ENCODE measurements around the gene ANKFN1.

ANKFN1 gene

DNA sequence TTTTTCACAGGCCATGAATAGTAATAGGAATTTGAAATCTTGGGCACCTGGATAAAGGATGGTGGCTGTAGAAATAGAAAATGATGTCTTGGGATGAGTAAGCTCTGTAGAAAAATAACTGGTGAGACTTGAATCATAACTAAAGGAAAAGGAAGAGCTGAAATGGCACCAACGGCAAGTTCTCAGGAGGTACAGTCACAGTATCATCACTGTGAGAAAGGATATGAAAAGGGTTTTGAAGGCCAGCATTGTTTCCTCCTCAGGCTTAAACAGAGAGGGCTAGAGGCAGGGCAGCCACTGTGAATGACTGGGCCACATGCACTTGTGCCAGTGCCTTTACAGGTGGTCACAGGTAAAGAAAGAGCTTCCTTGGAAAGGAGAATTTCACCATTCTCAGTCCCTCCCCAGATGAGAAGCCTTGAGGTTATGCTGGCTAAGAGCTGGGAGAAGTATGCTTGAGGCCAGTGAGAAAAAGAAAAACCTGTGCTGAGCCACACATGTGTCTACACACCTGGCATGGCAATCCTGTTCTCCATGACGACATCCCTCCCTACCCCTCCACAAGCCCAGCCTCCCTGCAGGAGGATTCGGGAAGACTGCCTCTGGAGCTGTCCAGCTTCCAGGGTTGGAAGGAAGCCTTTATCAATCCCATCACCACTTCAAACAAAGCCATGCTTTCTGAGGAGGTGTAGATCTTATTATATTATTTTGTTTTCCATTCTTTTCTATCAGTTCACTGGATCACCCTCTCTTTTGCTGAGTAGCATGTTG is 3.8 kb upstream of the ANKFN1 start:
- Histone ChIP-seq H3K27me3 (ENCODE audit: insufficient read depth, low read length) (no peaks in the 10 kb centered on the region), H3K36me3 (ENCODE audit: insufficient read depth, low read length) (no peaks in the 10 kb centered on the region), H3K4me3 (ENCODE audit: low read length) (no peak overlapping the region), H3K27ac (ENCODE audit: low read depth, low read length) (no peak overlapping the region), H3K9me3 (ENCODE audit: insufficient read depth, low read depth, low read length) (no peaks in the 10 kb centered on the region; the same call in 1 of the 2 replicates), H3K9ac (ENCODE audit: low read depth, low read length) (no peak overlapping the region), H3K4me1 (ENCODE audit: insufficient read depth, low read length) (no peaks in the 10 kb centered on the region)
- WGBS, result 68% methylated on average over 3 of the region's 3 CpGs

DNA sequence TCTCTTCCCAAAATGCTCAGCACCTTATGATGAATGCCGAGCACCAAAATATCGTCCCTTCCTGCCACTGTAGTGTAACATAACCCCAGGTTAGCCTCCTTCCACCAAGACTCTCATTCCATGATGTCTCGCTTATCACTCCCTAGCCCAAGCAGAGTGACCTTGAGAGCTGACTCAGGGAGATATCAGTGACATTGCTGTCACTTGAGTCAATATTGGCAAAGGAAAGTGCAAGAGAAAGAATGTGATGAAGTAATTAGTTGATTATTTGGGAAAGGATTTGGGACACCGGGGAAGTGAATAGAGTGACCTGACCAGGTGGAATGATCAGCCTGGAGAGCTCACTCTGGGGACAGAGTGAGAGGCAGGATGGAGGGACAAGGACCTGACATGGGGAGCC is 2.6 kb upstream of the ANKFN1 start:
- H3K36me3 ChIP-seq (ENCODE audit: insufficient read depth, low read length), result no peaks in the 10 kb centered on the region
- H3K4me1 ChIP-seq (ENCODE audit: insufficient read depth, low read length), result no peaks in the 10 kb centered on the region
- WGBS, result 89% methylated on average over 4 of the region's 4 CpGs
- no peaks in the 10 kb centered on the region for H3K27me3 ChIP-seq (ENCODE audit: insufficient read depth, low read length)
- no peak overlapping the region for H3K9ac ChIP-seq (ENCODE audit: low read depth, low read length)
- no peak overlapping the region for H3K27ac ChIP-seq (ENCODE audit: low read depth, low read length)
- no peak overlapping the region for H3K4me3 ChIP-seq (ENCODE audit: low read length)
- no peaks in the 10 kb centered on the region; the same call in 1 of the 2 replicates for H3K9me3 ChIP-seq (ENCODE audit: insufficient read depth, low read depth, low read length)

DNA sequence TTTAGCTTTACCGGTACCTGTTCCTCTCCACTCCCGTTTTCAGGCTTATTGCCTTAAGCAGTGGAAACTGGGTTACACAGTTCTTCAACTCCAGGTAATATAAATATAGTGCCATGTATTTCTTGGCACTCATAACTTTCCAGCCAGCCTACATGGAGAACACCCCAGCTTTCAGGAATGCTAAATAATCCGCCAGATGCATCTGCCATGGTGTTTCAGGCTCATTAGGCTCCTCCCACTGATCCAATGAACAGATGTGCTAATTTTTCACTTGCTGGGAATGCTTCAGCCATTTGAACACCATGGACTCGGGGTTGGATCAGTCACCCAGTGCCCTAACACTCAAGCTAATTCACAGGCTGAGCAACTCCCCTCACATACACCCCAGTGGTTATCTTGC is 4.6 kb downstream of the ANKFN1 start:
- H3K4me1 ChIP-seq (ENCODE audit: insufficient read depth, low read length), result peaks cover 23% of the 10 kb centered on the region; the same call in 1 of the 2 replicates
- no peaks in the 10 kb centered on the region for H3K27me3 ChIP-seq (ENCODE audit: insufficient read depth, low read length)
- no peaks in the 10 kb centered on the region for H3K9me3 ChIP-seq (ENCODE audit: insufficient read depth, low read depth, low read length)
- H3K27ac ChIP-seq (ENCODE audit: low read depth, low read length), result no peak overlapping the region
- no peaks in the 10 kb centered on the region for H3K36me3 ChIP-seq (ENCODE audit: insufficient read depth, low read length)
- 91% methylated on average over 4 of the region's 4 CpGs for WGBS
- H3K9ac ChIP-seq (ENCODE audit: low read depth, low read length), result no peak overlapping the region
- no peak overlapping the region for H3K4me3 ChIP-seq (ENCODE audit: low read length)

DNA sequence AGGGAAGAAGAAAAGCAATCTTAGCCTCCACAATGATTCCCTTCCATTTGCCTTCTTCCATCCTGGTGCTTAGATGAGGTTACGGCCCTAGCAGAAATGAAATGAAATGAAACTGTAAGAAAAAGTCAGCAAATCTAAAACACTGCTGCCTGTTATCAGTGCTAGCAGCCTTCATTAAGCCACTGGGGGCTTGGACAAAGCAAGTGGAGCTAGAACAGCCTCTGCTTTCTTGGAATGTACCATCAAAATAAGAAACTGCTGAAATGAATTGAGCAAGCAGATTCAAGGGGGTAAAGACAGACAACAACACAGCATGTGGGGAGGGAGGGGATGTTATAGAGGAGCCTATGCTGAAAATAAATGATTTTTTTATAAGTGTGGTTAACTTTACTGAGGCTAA is 5.1 kb downstream of the ANKFN1 start:
- Histone ChIP-seq H3K36me3 (ENCODE audit: insufficient read depth, low read length) (no peaks in the 10 kb centered on the region), H3K9me3 (ENCODE audit: insufficient read depth, low read depth, low read length) (no peaks in the 10 kb centered on the region), H3K27me3 (ENCODE audit: insufficient read depth, low read length) (no peaks in the 10 kb centered on the region), H3K4me1 (ENCODE audit: insufficient read depth, low read length) (peaks cover 23% of the 10 kb centered on the region; the same call in 1 of the 2 replicates), H3K9ac (ENCODE audit: low read depth, low read length) (no peak overlapping the region), H3K4me3 (ENCODE audit: low read length) (no peak overlapping the region), H3K27ac (ENCODE audit: low read depth, low read length) (no peak overlapping the region)
- WGBS, result 100% methylated on average over 1 of the region's 1 CpG

DNA sequence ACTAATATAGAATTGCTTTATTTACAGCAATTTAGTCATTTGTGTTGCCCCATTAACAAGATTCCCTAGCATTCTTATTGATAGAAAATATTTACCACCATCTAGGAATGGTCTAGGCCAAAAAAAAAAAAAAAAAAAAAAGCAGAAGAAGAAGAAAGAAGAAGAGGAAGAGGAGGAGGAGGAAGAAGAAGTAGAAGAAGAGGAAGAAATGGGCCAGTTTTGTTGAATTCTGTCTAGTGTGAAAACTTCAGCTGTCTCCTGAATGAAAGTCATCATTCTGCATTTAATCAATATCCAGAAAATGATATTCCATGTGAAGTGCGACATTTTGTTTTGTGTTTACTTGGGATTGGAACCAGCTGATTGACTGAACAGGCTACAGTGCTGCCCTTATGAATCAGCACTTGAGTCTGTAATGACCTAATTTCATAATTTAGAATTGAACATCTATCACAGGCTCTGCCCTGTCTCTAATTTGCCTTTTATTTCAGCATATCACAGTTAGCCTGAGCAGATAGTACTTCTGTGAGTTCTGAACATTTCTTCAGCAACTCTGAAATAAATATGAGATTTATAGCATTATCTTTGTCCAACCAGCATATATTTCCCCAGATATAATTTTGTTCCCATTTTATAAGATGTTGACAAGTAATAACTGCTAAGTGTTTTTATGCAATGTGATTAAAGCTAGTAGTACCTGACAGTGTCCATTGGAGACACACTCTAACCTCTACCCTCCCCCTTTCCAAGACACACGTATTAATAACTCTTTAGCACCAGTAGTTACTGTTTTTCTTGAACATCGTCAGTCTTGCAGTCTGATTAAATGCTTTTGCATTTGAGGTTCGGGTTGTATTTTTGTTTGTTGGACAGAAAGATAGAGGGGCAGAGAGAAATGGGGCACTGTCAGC is 5.9 kb downstream of the ANKFN1 start:
- no peaks in the 10 kb centered on the region for H3K27me3 ChIP-seq (ENCODE audit: insufficient read depth, low read length)
- WGBS, result 90% methylated on average over 4 of the region's 4 CpGs
- no peaks in the 10 kb centered on the region for H3K9me3 ChIP-seq (ENCODE audit: insufficient read depth, low read depth, low read length)
- peaks cover 23% of the 10 kb centered on the region; the same call in 1 of the 2 replicates for H3K4me1 ChIP-seq (ENCODE audit: insufficient read depth, low read length)
- no peak overlapping the region for H3K27ac ChIP-seq (ENCODE audit: low read depth, low read length)
- H3K36me3 ChIP-seq (ENCODE audit: insufficient read depth, low read length), result no peaks in the 10 kb centered on the region
- H3K9ac ChIP-seq (ENCODE audit: low read depth, low read length), result no peak overlapping the region
- H3K4me3 ChIP-seq (ENCODE audit: low read length), result no peak overlapping the region

DNA sequence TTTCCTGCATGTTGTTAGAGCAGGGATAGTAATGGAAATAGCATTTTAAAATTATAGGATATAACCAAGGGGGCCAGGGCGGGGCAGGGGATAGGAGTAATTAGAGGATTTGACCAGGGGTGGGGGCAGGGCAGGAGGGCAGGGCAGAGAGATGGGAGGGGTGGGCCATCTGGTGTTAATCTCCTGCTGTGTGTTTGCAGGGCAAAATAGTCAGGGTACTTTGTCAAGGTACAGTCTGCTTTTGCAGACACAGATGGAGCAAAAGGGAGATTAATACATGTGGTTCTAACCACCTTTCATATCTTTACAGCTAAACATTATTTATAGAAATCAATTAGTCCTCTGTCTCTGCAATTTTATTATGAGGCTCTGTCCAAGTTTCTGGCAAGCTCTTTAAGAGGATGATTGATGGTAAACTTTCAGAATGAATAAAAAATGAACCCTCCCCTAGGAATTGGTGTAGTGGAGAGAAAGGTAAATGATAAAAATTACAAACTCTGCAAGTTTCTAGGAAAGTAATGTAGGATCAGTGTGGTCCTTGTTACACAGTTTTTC is 6.6 kb downstream of the ANKFN1 start:
- Histone ChIP-seq H3K9me3 (ENCODE audit: insufficient read depth, low read depth, low read length) (no peaks in the 10 kb centered on the region), H3K27me3 (ENCODE audit: insufficient read depth, low read length) (no peaks in the 10 kb centered on the region), H3K4me3 (ENCODE audit: low read length) (no peak overlapping the region), H3K9ac (ENCODE audit: low read depth, low read length) (no peak overlapping the region), H3K4me1 (ENCODE audit: insufficient read depth, low read length) (peaks cover 23% of the 10 kb centered on the region; the same call in 1 of the 2 replicates), H3K36me3 (ENCODE audit: insufficient read depth, low read length) (no peaks in the 10 kb centered on the region), H3K27ac (ENCODE audit: low read depth, low read length) (no peak overlapping the region)
- WGBS, result 27% methylated on average over 1 of the region's 1 CpG

DNA sequence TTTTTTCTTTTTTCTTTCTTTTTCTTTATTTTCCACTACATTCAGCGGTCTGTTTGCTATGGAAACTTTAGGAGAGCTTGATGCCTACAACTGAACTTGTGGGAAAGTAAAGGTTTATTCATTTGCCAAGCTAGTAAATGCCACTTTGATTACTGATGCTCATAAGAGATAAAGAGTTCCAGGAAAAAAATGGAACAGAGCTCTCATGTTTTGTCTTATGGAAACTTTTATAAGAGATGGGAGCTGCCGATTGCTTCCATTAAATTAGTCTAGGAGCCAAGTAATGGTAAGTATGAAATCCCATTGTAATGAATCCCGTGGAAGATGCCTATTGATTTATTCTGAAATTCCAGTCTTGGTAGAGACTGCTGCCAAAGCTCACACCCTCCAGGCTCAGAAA is 7.1 kb downstream of the ANKFN1 start:
- WGBS, result 95% methylated on average over 3 of the region's 3 CpGs
- H3K4me3 ChIP-seq (ENCODE audit: low read length), result no peak overlapping the region

DNA sequence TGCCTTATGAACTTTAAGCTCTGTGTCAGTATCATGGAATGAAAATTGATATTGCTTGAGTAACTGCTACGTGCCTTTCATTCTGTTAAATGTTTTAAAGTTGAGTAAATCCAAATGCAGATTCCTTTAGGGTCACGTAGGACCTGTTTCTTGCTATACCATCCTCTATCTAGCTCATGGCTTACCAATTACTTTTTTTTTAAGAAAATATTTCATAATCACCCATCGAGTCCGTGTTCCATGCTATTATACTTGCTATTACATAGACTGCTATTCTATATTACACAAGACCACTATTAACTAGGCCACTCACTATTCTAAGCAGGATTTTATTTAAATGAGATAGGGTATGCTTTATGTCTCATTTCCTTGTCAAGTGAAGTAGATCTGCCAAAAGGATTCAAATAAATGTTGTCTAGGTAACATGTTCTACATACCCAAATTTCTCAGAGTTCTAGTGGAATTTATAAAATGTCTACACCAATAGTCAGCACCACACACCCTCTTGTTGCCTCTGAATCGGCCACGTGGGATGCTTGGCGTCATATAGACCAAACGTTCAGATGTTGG is 11.9 kb downstream of the ANKFN1 start:
- WGBS, result 91% methylated on average over 8 of the region's 8 CpGs

More for the DNA sequence above, 7.1 kb downstream of the ANKFN1 start:
- Histone ChIP-seq H3K27me3 (ENCODE audit: insufficient read depth, low read length) (no peaks in the 10 kb centered on the region), H3K27ac (ENCODE audit: low read depth, low read length) (no peak overlapping the region), H3K9me3 (ENCODE audit: insufficient read depth, low read depth, low read length) (no peaks in the 10 kb centered on the region), H3K4me1 (ENCODE audit: insufficient read depth, low read length) (peaks cover 23% of the 10 kb centered on the region; the same call in 1 of the 2 replicates), H3K9ac (ENCODE audit: low read depth, low read length) (no peak overlapping the region), H3K36me3 (ENCODE audit: insufficient read depth, low read length) (no peaks in the 10 kb centered on the region)

DNA sequence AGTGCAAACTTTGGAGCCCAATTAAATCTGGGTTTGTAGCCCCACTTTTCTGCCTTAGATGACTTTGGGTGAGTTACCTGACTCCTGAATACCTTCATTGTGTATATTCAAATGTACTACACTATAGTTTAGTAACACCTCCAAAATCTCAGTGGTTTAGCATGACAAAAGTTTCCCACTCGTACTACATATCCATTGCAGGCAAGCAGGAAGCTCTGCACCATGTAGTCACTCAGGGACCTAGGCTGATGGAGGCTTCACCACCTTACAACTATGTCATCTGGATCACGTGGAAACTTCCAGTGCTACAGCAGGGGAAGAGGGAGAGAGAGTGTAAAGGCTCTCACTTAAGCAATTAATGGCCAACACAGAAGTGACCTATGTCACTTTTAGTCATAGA is 14.2 kb downstream of the ANKFN1 start:
- 69% methylated on average over 1 of the region's 2 CpGs for WGBS
- Histone ChIP-seq H3K27ac (ENCODE audit: low read depth, low read length) (no peak overlapping the region), H3K4me1 (ENCODE audit: insufficient read depth, low read length) (peaks cover 8% of the 10 kb centered on the region), H3K4me3 (ENCODE audit: low read length) (no peak overlapping the region), H3K9ac (ENCODE audit: low read depth, low read length) (no peak overlapping the region), H3K9me3 (ENCODE audit: insufficient read depth, low read depth, low read length) (no peaks in the 10 kb centered on the region), H3K36me3 (ENCODE audit: insufficient read depth, low read length) (no peaks in the 10 kb centered on the region), H3K27me3 (ENCODE audit: insufficient read depth, low read length) (no peaks in the 10 kb centered on the region)

More for the DNA sequence above, 11.9 kb downstream of the ANKFN1 start:
- peaks cover 10% of the 10 kb centered on the region for H3K4me1 ChIP-seq (ENCODE audit: insufficient read depth, low read length)
- no peaks in the 10 kb centered on the region for H3K9me3 ChIP-seq (ENCODE audit: insufficient read depth, low read depth, low read length)
- H3K4me3 ChIP-seq (ENCODE audit: low read length), result no peak overlapping the region
- H3K9ac ChIP-seq (ENCODE audit: low read depth, low read length), result no peak overlapping the region
- no peaks in the 10 kb centered on the region for H3K36me3 ChIP-seq (ENCODE audit: insufficient read depth, low read length)
- no peak overlapping the region for H3K27ac ChIP-seq (ENCODE audit: low read depth, low read length)
- H3K27me3 ChIP-seq (ENCODE audit: insufficient read depth, low read length), result no peaks in the 10 kb centered on the region

DNA sequence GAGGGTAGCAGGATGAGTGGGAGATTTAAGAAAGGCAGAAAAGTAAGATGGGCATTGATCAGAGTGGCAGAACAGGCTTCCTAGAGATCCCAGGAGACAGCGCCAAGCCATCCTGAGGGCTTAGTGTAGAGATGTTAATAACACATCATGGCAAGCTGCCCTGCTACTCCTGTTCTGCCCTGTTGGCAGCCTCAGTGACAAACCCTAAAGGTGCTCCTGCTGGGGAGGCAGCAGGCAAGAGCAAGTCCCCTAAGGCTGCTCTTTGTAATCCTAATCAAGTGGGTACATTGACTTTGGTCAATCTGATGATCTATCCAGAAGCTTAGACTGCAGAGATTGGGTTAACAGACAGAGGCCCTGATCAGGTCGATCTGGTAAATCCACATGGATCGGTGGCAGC is 16.3 kb downstream of the ANKFN1 start:
- no peak overlapping the region for H3K27ac ChIP-seq (ENCODE audit: low read depth, low read length)
- H3K27me3 ChIP-seq (ENCODE audit: insufficient read depth, low read length), result no peaks in the 10 kb centered on the region
- WGBS, result 91% methylated on average over 3 of the region's 3 CpGs
- no peaks in the 10 kb centered on the region for H3K9me3 ChIP-seq (ENCODE audit: insufficient read depth, low read depth, low read length)
- no peak overlapping the region for H3K4me3 ChIP-seq (ENCODE audit: low read length)
- H3K4me1 ChIP-seq (ENCODE audit: insufficient read depth, low read length), result peaks cover 14% of the 10 kb centered on the region
- H3K36me3 ChIP-seq (ENCODE audit: insufficient read depth, low read length), result no peaks in the 10 kb centered on the region
- H3K9ac ChIP-seq (ENCODE audit: low read depth, low read length), result no peak overlapping the region
